ENCODE results near the gene LRRC8B.

DNA sequence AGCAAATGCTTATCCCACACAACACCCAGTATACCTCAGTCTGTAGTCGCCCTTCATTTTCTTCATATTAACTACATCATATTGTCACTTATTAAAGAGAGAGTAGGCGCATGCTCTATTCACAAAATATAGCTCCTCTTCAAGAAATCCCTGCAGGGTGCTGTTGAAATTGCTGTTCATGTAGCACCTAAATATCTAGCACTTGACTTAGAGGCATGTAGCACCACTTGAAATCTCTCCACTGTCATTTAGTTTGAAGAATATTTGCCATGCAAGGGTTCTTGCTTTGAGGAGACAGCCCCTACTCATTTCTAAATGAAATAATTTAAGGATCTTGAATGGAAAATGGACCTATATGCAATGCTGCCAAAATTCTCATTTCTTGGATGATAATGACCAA lies 20.9 kb upstream of the LRRC8B start:
- TF ChIP-seq, protein P1, sequence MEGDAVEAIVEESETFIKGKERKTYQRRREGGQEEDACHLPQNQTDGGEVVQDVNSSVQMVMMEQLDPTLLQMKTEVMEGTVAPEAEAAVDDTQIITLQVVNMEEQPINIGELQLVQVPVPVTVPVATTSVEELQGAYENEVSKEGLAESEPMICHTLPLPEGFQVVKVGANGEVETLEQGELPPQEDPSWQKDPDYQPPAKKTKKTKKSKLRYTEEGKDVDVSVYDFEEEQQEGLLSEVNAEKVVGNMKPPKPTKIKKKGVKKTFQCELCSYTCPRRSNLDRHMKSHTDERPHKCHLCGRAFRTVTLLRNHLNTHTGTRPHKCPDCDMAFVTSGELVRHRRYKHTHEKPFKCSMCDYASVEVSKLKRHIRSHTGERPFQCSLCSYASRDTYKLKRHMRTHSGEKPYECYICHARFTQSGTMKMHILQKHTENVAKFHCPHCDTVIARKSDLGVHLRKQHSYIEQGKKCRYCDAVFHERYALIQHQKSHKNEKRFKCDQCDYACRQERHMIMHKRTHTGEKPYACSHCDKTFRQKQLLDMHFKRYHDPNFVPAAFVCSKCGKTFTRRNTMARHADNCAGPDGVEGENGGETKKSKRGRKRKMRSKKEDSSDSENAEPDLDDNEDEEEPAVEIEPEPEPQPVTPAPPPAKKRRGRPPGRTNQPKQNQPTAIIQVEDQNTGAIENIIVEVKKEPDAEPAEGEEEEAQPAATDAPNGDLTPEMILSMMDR (IDR thresholded peaks at IDR 0.05; ENCODE audit: insufficient read depth, low read depth, low read length) = no peak
- TF ChIP-seq EZH2 (IDR thresholded peaks at IDR 0.05; ENCODE audit: insufficient read depth, low read length) = no peak

Measured in astrocyte (in vitro differentiated cells and primary cell).